Measurements from ENCODE around the gene HES6.

HES6 gene

DNA sequence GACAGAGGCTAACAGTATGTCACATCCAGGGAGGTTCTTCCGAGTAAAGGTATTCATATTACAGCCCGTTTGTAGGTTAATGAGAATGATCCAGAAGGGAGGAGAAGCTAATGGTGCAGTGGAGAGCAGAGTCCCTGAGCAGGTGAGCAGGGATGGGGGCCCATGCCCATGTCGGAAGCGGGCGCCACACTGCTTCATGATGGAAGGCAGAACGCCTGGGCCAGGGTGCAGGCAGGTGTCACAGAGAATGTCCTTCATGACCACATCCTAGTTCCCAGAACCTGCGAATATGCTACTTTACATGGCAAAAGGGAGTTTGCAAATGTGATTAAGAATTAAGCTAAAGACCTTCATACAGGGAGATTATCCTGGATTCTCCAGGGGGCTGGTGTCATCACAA lies 4.0 kb downstream of the HES6 start:
- no peak for DNase-seq (ENCODE audit: low read depth in 3 of 3)

GRCh38 chr2:238235331-238235732 lies 4.5 kb downstream of the HES6 start:
- no peak for DNase-seq (ENCODE audit: low read depth in 3 of 3)

GRCh38 chr2:238233625-238234024 lies 6.2 kb downstream of the HES6 start:
- DNase-seq (ENCODE audit: low read depth in 3 of 3), result no peak

- DNase-seq (ENCODE audit: low read depth in 3 of 3), result no peak
Observed at GRCh38 chr2:238231809-238232208, 8.0 kb downstream of the HES6 start.

GRCh38 chr2:238231251-238231793 lies 8.5 kb downstream of the HES6 start:
- DNase-seq (ENCODE audit: low read depth in 3 of 3), result peak; percentile 58 to 73 (median 63)

- DNase-seq (ENCODE audit: low read depth in 3 of 3), result no peak
Observed at GRCh38 chr2:238230699-238231098, 9.1 kb downstream of the HES6 start.

DNA sequence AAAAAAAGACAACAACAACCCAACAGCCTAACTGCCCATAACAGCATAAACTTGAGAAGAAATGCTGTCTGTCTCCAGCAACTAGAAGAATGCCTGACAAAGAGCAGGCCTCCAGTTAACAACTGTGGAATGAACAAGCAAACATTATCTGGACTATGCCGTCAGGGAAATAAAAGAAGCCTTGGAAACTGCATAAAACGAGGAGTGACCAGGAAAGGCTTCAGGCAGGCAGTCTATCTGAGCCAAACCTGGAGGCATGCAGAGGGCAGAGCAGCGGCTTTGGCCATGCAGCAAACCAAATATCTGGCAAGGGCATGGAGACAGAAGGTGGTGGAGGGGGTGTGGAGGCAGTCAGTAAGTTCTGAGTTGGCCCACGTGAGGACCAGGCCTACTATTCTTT lies 11.1 kb downstream of the HES6 start:
- DNase-seq (ENCODE audit: low read depth in 3 of 3), result no peak

GRCh38 chr2:238227587-238228032 lies 12.2 kb downstream of the HES6 start:
- no peak for DNase-seq (ENCODE audit: low read depth in 3 of 3)

DNA sequence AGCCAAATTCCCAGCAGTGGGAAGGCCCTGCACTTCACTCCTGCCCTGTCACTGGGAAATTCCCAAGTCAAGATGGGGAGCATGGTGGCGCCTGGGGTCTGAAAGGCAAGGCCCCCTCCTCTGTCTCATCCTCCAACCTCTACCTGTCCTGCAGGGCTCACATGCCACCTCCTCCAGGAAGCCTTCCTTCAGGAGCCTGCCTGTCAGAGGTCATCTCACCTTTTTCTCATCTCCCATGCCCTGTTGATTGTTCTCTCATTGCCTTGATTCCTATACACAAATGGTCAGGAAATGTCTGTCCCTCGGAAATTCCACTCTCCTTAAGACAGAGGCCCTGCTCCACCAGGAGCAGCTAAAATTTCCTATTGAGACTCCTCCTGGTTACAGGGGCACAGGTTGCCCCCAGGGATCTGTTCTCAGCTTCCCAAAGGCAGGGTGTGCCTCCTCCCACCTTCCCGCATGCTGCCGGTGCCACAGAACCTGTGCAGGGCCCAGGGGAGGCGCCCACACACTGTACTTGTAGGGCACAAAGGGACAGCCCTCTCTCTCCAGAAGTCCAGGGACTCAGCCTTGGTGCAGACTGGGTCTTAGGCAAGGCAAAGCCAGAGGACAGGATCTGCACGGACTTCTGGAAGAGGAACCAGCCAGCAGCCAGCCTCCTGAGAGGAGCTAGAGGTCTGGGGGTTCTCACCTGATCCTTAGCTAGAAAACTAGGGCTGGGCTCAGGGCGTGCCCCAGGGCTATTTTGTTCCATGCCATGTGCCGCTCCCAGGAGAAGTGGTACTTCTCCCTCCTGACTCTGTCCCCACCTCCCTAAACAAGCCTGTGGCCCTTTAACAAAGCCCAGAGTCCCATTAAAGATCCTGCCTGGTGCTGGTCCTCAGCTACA lies 12.9 kb downstream of the HES6 start:
- DNase-seq (ENCODE audit: low read depth in 3 of 3), result no peak

GRCh38 chr2:238225911-238226697 lies 13.7 kb downstream of the HES6 start:
- DNase-seq (ENCODE audit: low read depth in 3 of 3), result no peak

- no peak for DNase-seq (ENCODE audit: low read depth in 3 of 3)
Observed at GRCh38 chr2:238225121-238225520, 14.7 kb downstream of the HES6 start.

- no peak for DNase-seq (ENCODE audit: low read depth in 3 of 3)
Observed at GRCh38 chr2:238224356-238225035, 15.3 kb downstream of the HES6 start.

- DNase-seq (ENCODE audit: low read depth in 3 of 3), result no peak
Observed at GRCh38 chr2:238220892-238221521, 18.8 kb downstream of the HES6 start.

- DNase-seq (ENCODE audit: low read depth in 3 of 3), result no peak
Observed at GRCh38 chr2:238220274-238220891, 19.5 kb downstream of the HES6 start.

GRCh38 chr2:238216651-238217184 lies 23.1 kb downstream of the HES6 start:
- no peak for DNase-seq (ENCODE audit: low read depth in 3 of 3)

- DNase-seq (ENCODE audit: low read depth in 3 of 3), result no peak
Observed at GRCh38 chr2:238207006-238207405, 32.8 kb downstream of the HES6 start.

- DNase-seq (ENCODE audit: low read depth in 3 of 3), result no peak
Observed at GRCh38 chr2:238203973-238204683, 35.7 kb downstream of the HES6 start.

DNA sequence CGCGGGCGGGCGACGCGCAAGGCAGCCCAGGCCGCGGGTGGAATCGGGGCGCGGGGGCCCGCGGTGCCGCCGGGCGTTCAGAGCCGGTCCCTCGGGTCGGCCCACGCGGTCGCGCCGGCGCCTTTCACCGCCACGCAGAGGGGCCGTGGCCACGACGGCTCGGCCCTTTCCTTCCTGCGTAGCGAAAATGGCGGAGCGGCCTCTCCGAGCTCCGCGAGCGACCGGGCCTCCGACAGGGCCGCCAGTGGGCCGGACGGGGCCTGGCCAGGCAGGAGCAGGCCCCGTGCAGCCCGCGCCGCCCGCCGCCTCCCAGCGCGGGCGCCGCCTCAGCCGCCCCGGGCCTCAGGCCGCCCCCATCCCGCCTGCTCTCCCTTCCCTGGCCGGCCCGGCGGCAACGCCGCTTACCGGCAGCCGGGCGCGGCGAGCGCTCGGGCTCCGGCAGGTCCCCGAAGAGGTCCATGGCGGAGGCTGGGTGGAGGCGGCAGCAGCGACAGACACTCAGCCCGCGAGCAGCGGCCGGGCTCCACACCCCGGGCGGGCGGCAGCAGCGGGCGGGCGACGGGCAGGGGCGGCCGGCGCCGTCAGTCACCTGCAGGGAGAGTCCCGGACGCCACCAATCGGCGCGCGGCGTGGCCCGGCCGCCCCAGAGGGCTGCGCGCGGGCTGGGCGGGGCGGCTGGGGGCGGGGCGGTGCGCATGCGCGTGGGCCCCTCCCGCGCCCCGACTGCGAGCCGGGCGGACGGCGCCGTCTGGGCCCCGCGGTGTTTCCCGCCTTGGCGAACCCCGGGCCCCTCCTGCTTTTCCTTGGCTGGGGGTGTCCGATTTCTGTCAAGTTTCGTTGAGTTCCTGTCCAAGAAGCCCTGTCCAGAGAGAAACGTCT lies 36.5 kb downstream of the HES6 start, which contains the start of gene ILKAP:
Gene ILKAP (minus strand): TSS at position 602 of the 879 bp plus-strand sequence. CDS start 142 bp downstream, at position 460.
- DNase-seq (ENCODE audit: low read depth in 3 of 3), result peak; percentile 82 to 87 (median 86)

Measured in stimulated activated CD4-positive, alpha-beta T cell treated with anti-CD3 and anti-CD28 coated beads, TNF-alpha, amount 100 ng/mL, for 4 hours (primary cell).